SK-N-SH treated with all-trans-retinoic acid at 6 μM for 48 hours (cell line): ENCODE measurements around the gene ECHDC3.

Source experiments
- ISL1 ChIP-seq: fragments of 250-450 bp; sonication (Bioruptor Pico); IDR thresholded peaks from 2 replicates; pipeline ENCODE4 v2.1.2; 2022; ENCODE audit warnings: mild to moderate bottlenecking, moderate library complexity
- RARB ChIP-seq: fragments of 250-450 bp; sonication (Bioruptor Pico); IDR thresholded peaks from 2 replicates; pipeline ENCODE4 v1.8.0; 2021; ENCODE audit warnings: mild to moderate bottlenecking, moderate library complexity
- ZFP3 ChIP-seq: fragments of 250-450 bp; sonication (Bioruptor Pico); IDR thresholded peaks from 2 replicates; pipeline ENCODE4 v1.5.0; 2020; ENCODE audit warnings: mild to moderate bottlenecking, moderate library complexity

DNA sequence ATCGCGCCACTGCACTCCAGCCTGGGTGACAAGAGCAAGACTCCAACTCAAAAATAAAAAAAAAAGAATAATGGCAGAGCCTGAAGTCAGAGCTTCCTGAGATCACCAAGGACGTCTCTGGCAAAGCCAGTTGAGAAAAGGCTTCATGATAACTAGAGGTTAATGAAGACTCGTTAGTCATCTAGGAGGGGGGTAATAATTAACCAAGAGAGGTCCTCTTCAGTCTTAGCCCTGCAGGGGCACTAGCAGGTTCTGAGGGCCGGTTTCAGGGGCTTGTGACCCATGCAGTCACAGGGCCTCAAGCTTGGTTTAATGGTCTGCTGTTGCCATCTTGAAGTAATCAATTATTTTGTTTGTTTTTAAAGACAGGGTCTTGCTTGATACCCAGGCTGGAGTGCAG, 52.4 kb downstream of the ECHDC3 start:
- TF ChIP-seq RARB (no peak), ISL1 (CRISPR knock-in tag) (no peak), ZFP3 (no peak)
